Measurements from ENCODE around the gene CRADD. TPM values are rescaled to one million over a fixed set of nuclear protein-coding genes. Genes with fewer than 3 reads are reported as not detected.
"Not testable (repeated sequence)": the region's sequence is repeated elsewhere in the genome, so short reads cannot be mapped to it uniquely, and the experiment has no call there.

The CRADD gene
- total RNA-seq, 1 donor from 2014 or later, result 9.1 TPM

GRCh38 chr12:93921521-93921920 lies 244.3 kb downstream of the CRADD start:
- peaks cover 9% of the 10 kb centered on the region for H3K36me3 Mint-ChIP-seq (ENCODE audit: low read depth)
- no peak for DNase-seq (ENCODE audit: low spot score)
- H3K27me3 Mint-ChIP-seq (ENCODE audit: low read depth), result no peaks in the 10 kb centered on the region
- peaks cover 21% of the 10 kb centered on the region for H3K4me1 Mint-ChIP-seq (ENCODE audit: low read depth)
- peaks cover 16% of the 10 kb centered on the region for H3K9me3 Mint-ChIP-seq (ENCODE audit: low read depth)
- no peak overlapping the region for H3K27ac Mint-ChIP-seq (ENCODE audit: unreplicated experiment)
- no peak for TF ChIP-seq CTCF (IDR thresholded peaks at IDR 0.05)
- H3K4me3 Mint-ChIP-seq (ENCODE audit: unreplicated experiment), result no peak overlapping the region

- Mint-ChIP-seq H3K4me3 (ENCODE audit: unreplicated experiment) (no peak overlapping the region), H3K4me1 (ENCODE audit: low read depth) (peaks cover 14% of the 10 kb centered on the region), H3K27me3 (ENCODE audit: low read depth) (no peaks in the 10 kb centered on the region), H3K27ac (ENCODE audit: unreplicated experiment) (no peak overlapping the region), H3K36me3 (ENCODE audit: low read depth) (peaks cover 9% of the 10 kb centered on the region), H3K9me3 (ENCODE audit: low read depth) (peaks cover 17% of the 10 kb centered on the region)
- DNase-seq (ENCODE audit: low spot score), result no peak
- no peak for TF ChIP-seq CTCF (IDR thresholded peaks at IDR 0.05)
Measured at GRCh38 chr12:93922583-93923006, 245.4 kb downstream of the CRADD start.

DNA sequence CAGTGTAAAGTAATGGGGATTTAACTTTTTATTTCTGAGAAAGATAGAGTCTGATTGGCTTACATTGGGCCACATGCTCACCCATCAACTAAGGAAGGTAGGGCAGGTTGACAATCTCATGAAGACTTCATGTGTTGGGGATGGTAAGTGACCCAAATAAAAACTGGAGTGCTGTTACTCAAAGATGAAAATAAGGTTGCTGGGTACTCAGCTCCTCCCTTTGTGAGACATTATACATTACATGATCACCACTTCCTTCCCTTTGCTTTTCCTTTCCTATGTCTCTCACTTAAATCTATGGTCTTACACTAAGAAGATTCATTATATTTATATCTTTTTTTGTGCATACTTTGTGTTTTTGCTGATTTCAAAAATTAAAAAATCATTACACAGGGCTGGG lies 247.2 kb downstream of the CRADD start:
- Mint-ChIP-seq H3K27ac (ENCODE audit: unreplicated experiment) (no peak overlapping the region), H3K27me3 (ENCODE audit: low read depth) (no peaks in the 10 kb centered on the region), H3K9me3 (ENCODE audit: low read depth) (peaks cover 19% of the 10 kb centered on the region), H3K4me1 (ENCODE audit: low read depth) (no peaks in the 10 kb centered on the region), H3K36me3 (ENCODE audit: low read depth) (peaks cover 9% of the 10 kb centered on the region), H3K4me3 (ENCODE audit: unreplicated experiment) (no peak overlapping the region)
- DNase-seq (ENCODE audit: low spot score), result no peak
- TF ChIP-seq CTCF (IDR thresholded peaks at IDR 0.05), result no peak

GRCh38 chr12:93925585-93926205 lies 248.5 kb downstream of the CRADD start:
- DNase-seq (ENCODE audit: low spot score), result no peak
- no peaks in the 10 kb centered on the region for H3K27me3 Mint-ChIP-seq (ENCODE audit: low read depth)
- no peak for TF ChIP-seq CTCF (IDR thresholded peaks at IDR 0.05)
- no peak overlapping the region for H3K27ac Mint-ChIP-seq (ENCODE audit: unreplicated experiment)
- no peak overlapping the region for H3K4me3 Mint-ChIP-seq (ENCODE audit: unreplicated experiment)
- H3K9me3 Mint-ChIP-seq (ENCODE audit: low read depth), result peaks cover 21% of the 10 kb centered on the region
- no peaks in the 10 kb centered on the region for H3K4me1 Mint-ChIP-seq (ENCODE audit: low read depth)
- H3K36me3 Mint-ChIP-seq (ENCODE audit: low read depth), result peaks cover 9% of the 10 kb centered on the region

DNA sequence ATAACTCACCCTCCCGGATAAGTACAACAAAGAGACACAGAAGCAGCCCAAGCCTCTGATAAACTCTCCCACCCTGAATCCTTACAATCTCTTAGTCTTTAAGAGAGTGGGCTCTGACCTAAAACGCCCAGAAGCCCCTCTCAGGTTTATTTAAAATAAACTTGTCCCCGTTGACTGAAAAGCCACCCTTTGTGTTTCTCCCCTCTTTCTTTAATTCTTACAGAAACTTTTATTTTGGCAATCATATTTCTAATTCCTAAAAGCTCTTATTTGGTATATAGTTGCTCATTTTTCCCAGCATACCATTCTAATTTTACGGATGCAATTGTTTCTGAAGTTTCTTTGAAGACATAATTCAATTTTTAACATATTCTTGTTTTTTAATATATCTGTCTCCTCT lies 249.1 kb downstream of the CRADD start:
- no peak for TF ChIP-seq CTCF (IDR thresholded peaks at IDR 0.05)
- peaks cover 21% of the 10 kb centered on the region for H3K9me3 Mint-ChIP-seq (ENCODE audit: low read depth)
- H3K36me3 Mint-ChIP-seq (ENCODE audit: low read depth), result peaks cover 9% of the 10 kb centered on the region
- H3K4me1 Mint-ChIP-seq (ENCODE audit: low read depth), result no peaks in the 10 kb centered on the region
- H3K27ac Mint-ChIP-seq (ENCODE audit: unreplicated experiment), result no peak overlapping the region
- no peaks in the 10 kb centered on the region for H3K27me3 Mint-ChIP-seq (ENCODE audit: low read depth)
- no peak overlapping the region for H3K4me3 Mint-ChIP-seq (ENCODE audit: unreplicated experiment)
- no peak for DNase-seq (ENCODE audit: low spot score)

GRCh38 chr12:93929081-93929480 lies 251.9 kb downstream of the CRADD start:
- not testable (repeated sequence) for H3K27me3 Mint-ChIP-seq (ENCODE audit: low read depth); H3K4me3 Mint-ChIP-seq (ENCODE audit: unreplicated experiment); DNase-seq (ENCODE audit: low spot score); H3K4me1 Mint-ChIP-seq (ENCODE audit: low read depth); H3K27ac Mint-ChIP-seq (ENCODE audit: unreplicated experiment)
- peaks cover 21% of the 10 kb centered on the region for H3K9me3 Mint-ChIP-seq (ENCODE audit: low read depth)
- H3K36me3 Mint-ChIP-seq (ENCODE audit: low read depth), result peaks cover 11% of the 10 kb centered on the region

All from chondrocyte (in vitro differentiated cells).